NCI-H446 treated with DMSO at 0.1 percent for 48 hours (cell line): ENCODE results near the gene WNT16.
A peak's percentile ranks its signal among the peaks of the same experiment; 100 is the strongest.
"Not testable (repeated sequence)": the region's sequence is repeated elsewhere in the genome, so short reads cannot be mapped to it uniquely, and the experiment has no call there.

Experiments used
- DNase-seq: peaks from one replicate; lab custom pipeline; 2025; lab: John Stamatoyannopoulos, UW

Gene WNT16

GRCh38 chr7:121306565-121306964 lies 22.2 kb upstream of the WNT16 start:
- no peak for DNase-seq

- DNase-seq, result no peak
These were observed 21.7 kb upstream of the WNT16 start for GRCh38 chr7:121307021-121307574.

- no peak for DNase-seq
These were observed 15.5 kb upstream of the WNT16 start for GRCh38 chr7:121313220-121313792.

GRCh38 chr7:121313793-121314676 lies 14.8 kb upstream of the WNT16 start:
- DNase-seq, result peak; percentile 86

GRCh38 chr7:121315170-121315569 lies 13.6 kb upstream of the WNT16 start:
- not testable (repeated sequence) for DNase-seq

- no peak for DNase-seq
These were observed 6.3 kb upstream of the WNT16 start for GRCh38 chr7:121322460-121322859.

GRCh38 chr7:121323515-121324302 lies 5.1 kb upstream of the WNT16 start:
- no peak for DNase-seq

GRCh38 chr7:121327671-121328070 lies 1.1 kb upstream of the WNT16 start:
- DNase-seq, result no peak

GRCh38 chr7:121329191-121330052 lies 622 bp downstream of the WNT16 start:
- DNase-seq, result no peak

- no peak for DNase-seq
These were observed 1.4 kb downstream of the WNT16 start for GRCh38 chr7:121330053-121330833.

- no peak for DNase-seq
These were observed 2.2 kb downstream of the WNT16 start for GRCh38 chr7:121331048-121331447.

GRCh38 chr7:121331574-121331973 lies 2.8 kb downstream of the WNT16 start:
- no peak for DNase-seq

- DNase-seq, result no peak
These were observed 5.6 kb downstream of the WNT16 start for GRCh38 chr7:121334376-121334775.

- no peak for DNase-seq
These were observed 6.3 kb downstream of the WNT16 start for GRCh38 chr7:121334875-121335648.

- no peak for DNase-seq
These were observed 7.8 kb downstream of the WNT16 start for GRCh38 chr7:121336579-121336978.

- peak; percentile 6 for DNase-seq
These were observed 8.6 kb downstream of the WNT16 start for GRCh38 chr7:121337398-121337797.

- no peak for DNase-seq
These were observed 10.3 kb downstream of the WNT16 start for GRCh38 chr7:121339082-121339481.

- DNase-seq, result no peak
These were observed 13.1 kb downstream of the WNT16 start for GRCh38 chr7:121341933-121342332.

- no peak for DNase-seq
These were observed 13.8 kb downstream of the WNT16 start for GRCh38 chr7:121342631-121343030.

- no peak for DNase-seq
These were observed 14.5 kb downstream of the WNT16 start for GRCh38 chr7:121343302-121343701.
